ENCODE data around the gene GAB4. TPM values are rescaled to one million over a fixed set of nuclear protein-coding genes. Genes with fewer than 3 reads are reported as not detected.

GAB4 gene
- total RNA-seq, 2 donors from 2014 or later: not detected

GRCh38 chr22:17013396-17014100 is 5.5 kb upstream of the GAB4 start:
- Histone ChIP-seq H3K27me3 (no peaks in the 10 kb centered on the region), H3K4me3 (no peak overlapping the region), H3K9me3 (no peaks in the 10 kb centered on the region), H3K36me3 (no peaks in the 10 kb centered on the region), H3K27ac (no peak overlapping the region), H3K9ac (ENCODE audit: low read depth in 2 of 2, low read length in 2 of 2) (no peak overlapping the region), H3K4me1 (no peaks in the 10 kb centered on the region)
- no peak for TF ChIP-seq CTCF (IDR thresholded peaks at IDR 0.05)
- intact Hi-C loops (cut with DNase I): no loop called here
- no peak for DNase-seq

GRCh38 chr22:17012267-17012666 is 4.2 kb upstream of the GAB4 start:
- TF ChIP-seq CTCF (IDR thresholded peaks at IDR 0.05): no peak
- Histone ChIP-seq H3K27ac (no peak overlapping the region), H3K4me3 (no peak overlapping the region), H3K36me3 (no peaks in the 10 kb centered on the region), H3K9me3 (no peaks in the 10 kb centered on the region), H3K27me3 (no peaks in the 10 kb centered on the region), H3K9ac (ENCODE audit: low read depth in 2 of 2, low read length in 2 of 2) (no peak overlapping the region), H3K4me1 (no peaks in the 10 kb centered on the region)
- no peak for DNase-seq
- intact Hi-C loops (cut with DNase I): no loop called here

DNA sequence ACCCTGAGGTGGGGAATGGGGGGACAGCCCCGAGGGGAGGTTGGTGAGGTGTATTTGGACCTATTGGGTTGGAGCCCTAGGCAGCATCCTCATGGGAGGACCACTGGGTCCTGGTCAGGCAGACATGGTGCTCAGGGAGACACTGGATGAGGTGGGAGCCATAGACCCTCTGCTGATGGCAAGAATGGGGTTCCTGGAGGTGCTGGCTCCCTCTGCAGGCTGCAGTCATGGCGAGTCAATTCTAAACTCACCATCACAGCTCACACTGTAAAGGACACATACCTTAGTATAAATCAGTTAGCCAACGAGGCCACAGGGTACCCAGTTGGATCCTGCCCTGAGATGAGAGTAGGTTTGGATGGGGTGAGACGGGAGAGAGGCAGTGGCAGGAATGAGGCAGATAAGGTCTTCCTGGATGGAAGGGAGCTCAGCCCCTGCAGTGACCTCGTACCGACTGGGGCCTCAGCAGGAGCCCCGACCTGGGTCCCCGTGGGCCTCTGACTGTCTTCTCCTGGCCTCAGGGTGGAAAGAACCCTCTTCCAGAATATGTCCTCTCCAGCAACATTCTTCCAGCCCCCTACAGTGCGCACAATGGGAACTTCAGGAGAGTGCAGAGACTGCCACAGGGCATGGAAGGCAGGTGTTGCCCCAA is 1.7 kb upstream of the GAB4 start:
- Histone ChIP-seq H3K27ac (no peak overlapping the region), H3K27me3 (no peaks in the 10 kb centered on the region), H3K36me3 (no peaks in the 10 kb centered on the region), H3K9me3 (no peaks in the 10 kb centered on the region), H3K4me1 (no peaks in the 10 kb centered on the region), H3K4me3 (no peak overlapping the region), H3K9ac (ENCODE audit: low read depth in 2 of 2, low read length in 2 of 2) (no peak overlapping the region)
- TF ChIP-seq CTCF (IDR thresholded peaks at IDR 0.05): no peak
- no peak for DNase-seq
- intact Hi-C loops (cut with DNase I): no loop called here

GRCh38 chr22:17007257-17007656 is 765 bp downstream of the GAB4 start:
- intact Hi-C loops (cut with DNase I): no loop called here
- no peak overlapping the region for H3K9ac ChIP-seq (ENCODE audit: low read depth in 2 of 2, low read length in 2 of 2)
- H3K27ac ChIP-seq: no peak overlapping the region
- H3K9me3 ChIP-seq: no peaks in the 10 kb centered on the region
- TF ChIP-seq CTCF (IDR thresholded peaks at IDR 0.05): no peak
- no peaks in the 10 kb centered on the region for H3K4me1 ChIP-seq
- no peaks in the 10 kb centered on the region for H3K27me3 ChIP-seq
- DNase-seq: no peak
- H3K36me3 ChIP-seq: no peaks in the 10 kb centered on the region
- no peak overlapping the region for H3K4me3 ChIP-seq

DNA sequence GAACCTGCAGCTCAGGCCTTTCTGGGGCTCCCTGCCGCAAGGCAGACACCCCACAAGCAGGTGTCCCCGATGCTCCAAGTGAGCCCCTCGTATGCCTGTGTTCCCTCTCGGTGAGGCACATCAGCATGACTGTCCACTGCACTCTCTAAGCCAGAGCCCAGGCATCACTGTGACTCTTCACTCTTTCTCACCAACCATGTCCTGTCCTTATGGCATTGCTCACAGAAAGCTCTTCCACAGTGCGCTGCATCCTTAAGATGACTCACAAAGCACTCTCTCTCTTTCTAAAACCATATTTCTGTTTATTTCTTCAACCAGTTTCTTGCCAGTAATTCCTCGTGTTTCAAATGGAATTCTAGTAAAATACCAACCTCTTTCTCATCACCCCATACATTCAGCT is 18.1 kb downstream of the GAB4 start:
- Histone ChIP-seq H3K9me3 (no peaks in the 10 kb centered on the region), H3K4me3 (no peak overlapping the region), H3K27me3 (no peaks in the 10 kb centered on the region), H3K27ac (no peak overlapping the region), H3K36me3 (no peaks in the 10 kb centered on the region), H3K4me1 (no peaks in the 10 kb centered on the region), H3K9ac (ENCODE audit: low read depth in 2 of 2, low read length in 2 of 2) (no peak overlapping the region)
- intact Hi-C loops (cut with DNase I): no loop called here
- TF ChIP-seq CTCF (IDR thresholded peaks at IDR 0.05): no peak
- no peak for DNase-seq

Measured in colonic mucosa (tissue), 4 donors.